HG02759 (cell line): ENCODE results near the gene TESPA1.
"Not testable (repeated sequence)": the region's sequence is repeated elsewhere in the genome, so short reads cannot be mapped to it uniquely, and the experiment has no call there.

Experiments
- ATAC-seq: cut with Tn5 transposase; IDR thresholded peaks from one replicate; pipeline ENCODE4 v1.9.1; 2021; ENCODE audit warnings: mild to moderate bottlenecking, moderate library complexity; ENCODE audit not compliant: unreplicated experiment

The TESPA1 gene

DNA sequence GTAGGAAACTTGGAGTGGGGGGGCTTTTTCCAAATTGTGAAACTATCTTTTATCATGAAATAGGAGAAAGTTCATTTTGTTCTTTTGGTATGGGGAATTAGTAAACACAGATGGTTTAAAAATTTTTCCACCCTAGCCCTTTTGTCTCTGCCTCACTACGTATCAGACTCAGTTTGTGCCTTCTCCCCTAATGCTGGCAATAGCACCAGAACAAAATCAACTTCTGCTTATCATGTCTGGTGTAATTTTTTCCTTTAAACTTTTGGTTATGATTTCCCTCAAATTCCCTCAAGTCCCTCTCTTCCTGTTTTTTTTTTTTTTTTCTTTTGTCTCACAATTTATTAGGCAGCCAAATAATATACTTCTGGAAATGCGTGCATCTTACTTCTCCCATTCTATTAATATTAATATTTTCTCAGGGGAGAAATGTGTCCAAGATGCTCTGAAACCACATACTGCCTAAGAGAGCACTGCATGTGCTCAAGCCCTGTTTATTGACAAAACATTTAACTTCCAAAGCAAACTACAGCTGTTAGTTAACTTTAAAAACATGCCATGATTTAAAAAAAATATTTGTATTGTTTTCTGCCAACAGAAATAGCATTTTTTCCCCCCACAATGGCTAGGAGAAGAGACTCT, 35.4 kb downstream of the TESPA1 start:
- no peak for ATAC-seq

DNA sequence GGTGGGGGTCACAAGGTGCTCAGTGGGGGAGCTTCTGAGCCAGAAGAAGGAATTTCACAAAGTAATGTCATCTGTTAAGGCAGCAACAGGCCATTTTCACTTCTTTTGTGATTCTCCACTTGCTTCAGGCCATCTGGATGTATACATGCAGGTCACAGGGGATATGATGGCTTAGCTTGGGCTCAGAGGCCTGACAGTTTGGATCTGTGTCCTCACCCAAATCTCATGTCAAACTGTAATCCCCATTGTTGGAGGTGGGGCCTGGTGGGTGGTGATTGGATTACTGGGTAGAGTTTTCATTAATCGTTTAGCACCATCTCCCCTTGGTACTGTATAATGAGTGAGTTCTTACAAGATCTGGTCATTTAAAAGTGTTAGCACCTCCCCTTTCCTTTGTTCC, 36.4 kb downstream of the TESPA1 start:
- ATAC-seq, result no peak

DNA sequence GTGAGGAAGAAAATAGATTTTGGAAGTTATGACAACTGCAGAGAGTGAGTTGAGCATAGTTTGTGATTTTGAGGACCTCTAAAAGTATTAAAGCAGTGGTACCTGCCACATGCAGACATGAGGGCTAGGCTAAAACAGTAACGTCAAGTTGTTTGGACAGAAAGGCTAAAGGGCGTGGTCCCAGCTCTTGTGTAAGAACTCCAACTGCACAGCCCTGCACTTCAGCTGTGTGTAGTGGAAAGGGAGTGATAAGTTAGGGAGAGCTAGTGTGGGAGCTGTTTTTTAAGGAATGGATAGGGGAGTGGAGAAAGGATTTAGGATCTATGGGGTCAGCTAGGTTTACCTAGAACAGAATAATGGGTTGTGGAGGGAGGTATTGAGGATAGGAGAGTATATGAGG, 39.5 kb downstream of the TESPA1 start:
- no peak for ATAC-seq

DNA sequence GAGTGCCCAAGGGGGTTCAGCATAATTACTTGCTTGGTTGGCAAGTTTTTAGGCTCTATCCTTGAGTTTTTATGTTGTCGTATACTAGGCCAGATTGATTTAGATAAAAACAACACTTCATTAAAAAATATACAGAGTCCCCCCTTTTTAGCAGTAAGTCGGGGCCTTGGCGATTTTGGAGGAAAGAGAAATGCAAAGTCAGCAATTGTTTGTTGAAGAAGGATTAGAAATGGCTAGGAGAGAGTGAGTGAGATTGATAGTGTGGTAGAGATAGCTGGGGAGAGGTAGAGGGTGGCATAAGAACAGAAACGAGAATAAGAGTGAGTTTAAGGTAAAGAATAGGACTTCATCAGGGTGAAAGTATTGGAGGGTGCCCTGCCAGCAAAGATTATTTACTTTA, 41.3 kb downstream of the TESPA1 start:
- not testable (repeated sequence) for ATAC-seq

DNA sequence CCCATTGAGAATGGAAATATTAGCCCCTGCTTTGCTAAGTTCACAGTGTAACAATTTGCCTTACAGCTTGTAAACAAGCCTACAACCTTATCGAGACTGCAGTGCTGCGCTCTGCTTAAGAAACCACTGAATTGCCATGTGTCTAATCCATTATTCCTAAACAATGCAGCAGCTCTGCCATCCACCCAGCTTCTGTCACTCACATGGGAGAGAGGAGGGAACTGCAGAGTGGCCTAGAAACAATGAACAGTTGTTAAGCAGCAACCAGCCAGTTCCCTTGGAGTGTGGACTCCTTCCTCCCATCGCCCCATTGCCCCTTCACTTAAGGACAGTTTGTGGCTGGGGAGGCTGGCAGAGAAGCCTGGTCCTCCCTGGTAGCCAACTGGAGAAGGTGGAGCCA, 42.9 kb downstream of the TESPA1 start:
- ATAC-seq, result no peak

DNA sequence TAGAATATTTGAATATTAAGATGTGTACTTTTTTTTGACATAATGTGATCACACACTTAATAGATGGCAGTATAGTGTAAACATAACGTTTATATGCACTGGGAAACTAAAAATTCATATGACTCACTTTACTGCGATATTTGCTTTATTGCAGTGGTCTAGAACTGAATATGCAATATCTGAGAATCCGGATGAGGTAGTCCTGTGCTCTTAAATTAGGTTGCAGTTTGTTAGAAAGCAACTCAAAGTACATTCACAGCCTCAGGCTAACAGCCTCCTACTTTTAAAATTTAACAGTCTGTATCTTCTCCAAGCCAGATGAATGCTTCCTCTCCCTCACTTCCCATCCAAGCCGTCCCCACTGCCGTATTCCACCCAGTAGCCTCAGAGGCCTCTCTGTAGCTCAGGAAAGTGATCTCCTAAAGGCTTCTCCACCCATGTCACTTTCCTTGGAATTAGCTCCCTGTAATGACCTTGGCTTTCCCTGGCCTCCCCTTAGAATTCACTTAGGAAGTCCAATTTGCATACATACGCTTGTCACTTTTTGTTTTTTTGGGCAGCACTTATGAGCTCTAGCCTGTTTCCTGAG, 43.7 kb downstream of the TESPA1 start:
- ATAC-seq, result no peak

DNA sequence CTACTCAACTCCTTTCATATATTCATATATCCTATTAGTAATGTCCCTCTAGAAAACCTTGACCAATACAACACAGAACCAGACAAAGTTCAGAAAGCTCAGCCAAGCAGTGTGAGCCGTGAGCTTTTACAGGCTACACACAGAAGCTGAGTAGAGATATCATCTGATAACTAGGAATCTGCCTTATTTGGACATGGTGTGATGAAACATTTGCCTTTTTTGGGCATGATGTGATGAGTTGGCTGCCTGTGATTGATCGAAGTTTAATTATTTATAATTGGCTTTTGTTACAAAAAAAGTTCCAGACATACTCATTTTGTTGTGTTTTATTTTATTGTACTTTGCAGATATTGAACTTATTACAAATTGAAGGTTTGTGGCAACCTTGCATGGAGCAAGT, 46.6 kb downstream of the TESPA1 start:
- no peak for ATAC-seq

DNA sequence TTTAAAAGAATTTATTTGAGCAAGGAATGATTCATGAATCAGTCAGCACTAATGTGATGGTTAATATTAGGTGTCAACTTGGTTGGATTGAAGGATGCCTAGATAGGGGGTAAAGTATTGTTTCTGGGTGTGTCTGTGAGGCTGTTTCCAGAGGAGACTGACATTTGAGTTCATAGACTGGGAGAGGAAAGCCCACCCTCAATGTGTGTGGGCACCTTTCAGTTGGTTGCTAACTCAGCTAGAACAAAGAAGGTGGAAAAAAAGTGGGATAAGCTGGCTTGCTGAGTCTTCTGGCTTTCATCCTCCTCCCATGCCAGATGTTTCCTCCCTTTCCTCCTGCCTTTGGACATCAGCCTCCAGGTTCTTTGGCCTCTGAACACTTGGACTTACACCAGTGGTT, 47.2 kb downstream of the TESPA1 start:
- ATAC-seq, result no peak

DNA sequence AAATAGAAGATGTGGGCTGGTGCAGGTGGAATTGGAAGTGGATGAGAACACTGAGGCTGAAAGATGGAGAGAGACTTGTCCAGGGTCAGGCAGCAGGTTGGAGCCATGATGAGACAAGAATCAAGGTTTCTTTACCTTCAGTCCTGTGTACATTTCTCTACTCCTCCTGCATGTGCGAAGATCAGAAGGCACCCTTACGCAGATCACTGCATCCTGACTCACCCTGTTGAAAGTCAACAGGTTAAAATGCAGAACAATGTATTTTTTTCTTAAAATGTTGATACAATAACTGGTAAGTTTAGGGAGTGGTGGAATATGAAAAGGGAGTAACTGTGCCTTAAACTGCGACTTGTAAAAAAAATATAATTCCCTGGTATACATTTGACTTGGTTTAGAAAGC, 47.8 kb downstream of the TESPA1 start:
- no peak for ATAC-seq

DNA sequence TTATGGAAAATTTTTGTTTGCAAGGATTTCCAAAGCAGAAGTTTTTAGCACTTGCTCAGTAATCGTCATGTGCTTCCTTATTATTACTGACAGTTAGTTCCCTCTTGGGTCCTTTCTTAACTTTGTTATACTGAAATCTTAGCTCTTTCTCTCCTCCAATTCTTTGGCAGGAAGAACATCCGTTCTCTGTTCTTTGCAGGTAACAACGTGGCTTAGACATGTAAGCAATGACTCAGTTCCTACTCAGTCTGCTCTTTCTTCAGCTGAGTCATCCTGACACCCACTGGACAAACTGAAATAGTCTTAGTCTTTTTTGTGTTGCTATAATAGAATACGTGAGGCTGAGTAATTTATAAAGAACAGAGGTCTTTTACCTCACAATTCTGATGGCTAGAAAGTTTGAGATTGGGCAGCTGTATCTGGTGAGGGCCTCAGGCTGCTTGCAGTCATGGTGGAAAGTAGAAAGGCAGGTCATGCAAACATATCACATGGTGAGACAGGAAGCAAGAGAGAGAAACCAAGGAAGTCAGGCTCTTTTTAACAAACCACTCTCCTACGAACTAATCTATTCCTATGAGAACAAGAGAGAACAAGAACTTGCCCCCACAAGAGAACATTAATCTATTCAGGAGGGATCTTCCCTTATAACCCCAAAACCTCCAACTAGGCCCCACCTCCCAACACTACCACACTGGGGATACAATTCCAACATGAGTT, 49.2 kb downstream of the TESPA1 start:
- peak; percentile 94 for ATAC-seq

DNA sequence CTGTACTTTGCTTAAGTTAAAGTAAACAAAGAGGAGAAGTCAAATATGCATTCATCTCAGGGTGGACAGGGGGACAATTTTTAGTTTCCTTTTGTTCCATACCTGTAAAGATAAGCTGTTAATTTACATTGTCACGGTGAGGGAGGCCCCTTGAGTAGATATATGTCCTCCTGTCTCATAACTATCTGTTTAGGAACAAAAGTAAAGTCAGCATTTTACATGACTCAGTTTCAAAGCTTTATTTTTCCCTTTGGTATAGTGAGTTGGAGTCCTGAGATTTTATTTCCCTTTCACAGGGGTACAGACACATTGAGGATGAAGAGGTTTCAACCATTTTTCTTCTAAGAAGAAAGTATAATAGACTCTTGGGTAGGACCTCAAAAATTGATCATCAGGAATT, 50.1 kb downstream of the TESPA1 start:
- no peak for ATAC-seq

DNA sequence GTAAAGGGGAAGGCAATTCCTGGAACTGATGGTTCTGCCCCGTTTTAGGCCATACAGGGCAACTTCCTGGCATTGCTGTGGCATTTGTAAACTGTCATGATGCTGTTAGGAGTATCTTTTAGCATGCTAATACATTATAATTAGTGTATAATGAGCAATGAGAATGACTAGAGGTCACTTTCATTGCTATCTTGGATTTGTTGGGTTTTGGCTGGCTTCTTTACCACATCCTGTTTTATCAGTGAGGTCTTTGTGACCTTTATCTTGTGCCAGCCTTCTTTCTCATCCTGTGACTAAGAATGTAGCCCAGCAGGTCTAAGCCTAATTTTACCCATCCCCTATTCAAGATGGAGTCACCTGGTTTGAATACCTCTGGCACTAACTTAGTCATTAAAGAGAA, 51.2 kb downstream of the TESPA1 start:
- ATAC-seq, result no peak

DNA sequence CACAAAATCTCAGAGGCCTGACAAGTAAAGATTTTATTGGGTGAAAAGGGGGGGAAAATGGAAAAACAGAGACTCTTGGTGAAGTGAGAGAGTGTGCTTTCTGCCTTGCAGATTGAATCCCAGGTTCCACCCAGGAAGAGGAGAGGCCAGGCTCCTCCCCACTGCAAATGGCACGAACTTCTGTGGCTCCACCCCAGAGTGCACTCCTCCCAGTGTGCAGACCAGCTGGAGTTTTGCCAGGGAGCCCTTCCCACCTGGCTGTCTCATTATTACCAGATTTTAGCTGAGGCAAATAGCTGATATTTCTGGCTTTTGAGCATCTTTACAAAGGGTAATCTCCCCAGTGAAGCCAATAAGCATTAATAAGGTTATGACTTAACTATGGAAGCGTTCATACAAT, 51.9 kb downstream of the TESPA1 start:
- no peak for ATAC-seq

DNA sequence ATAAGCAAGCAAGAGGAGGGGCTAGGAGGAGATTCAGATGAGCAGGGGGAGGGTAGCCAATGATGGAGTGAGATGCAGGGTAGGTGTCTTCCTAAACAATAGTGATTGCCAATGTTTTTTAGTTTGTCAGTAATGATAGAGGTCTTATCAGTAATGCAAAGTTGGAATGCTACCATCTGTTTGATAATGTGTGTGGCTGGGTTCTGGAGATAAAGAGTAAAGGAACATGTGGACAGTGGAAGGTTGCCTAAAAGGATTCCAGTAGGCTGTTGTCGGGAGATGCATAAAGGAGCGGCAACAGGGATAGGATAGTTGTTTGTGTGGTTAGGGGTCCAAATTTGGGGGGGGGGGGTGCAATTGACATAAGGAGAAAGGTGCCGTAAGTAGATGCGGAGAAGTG, 52.5 kb downstream of the TESPA1 start:
- no peak for ATAC-seq

DNA sequence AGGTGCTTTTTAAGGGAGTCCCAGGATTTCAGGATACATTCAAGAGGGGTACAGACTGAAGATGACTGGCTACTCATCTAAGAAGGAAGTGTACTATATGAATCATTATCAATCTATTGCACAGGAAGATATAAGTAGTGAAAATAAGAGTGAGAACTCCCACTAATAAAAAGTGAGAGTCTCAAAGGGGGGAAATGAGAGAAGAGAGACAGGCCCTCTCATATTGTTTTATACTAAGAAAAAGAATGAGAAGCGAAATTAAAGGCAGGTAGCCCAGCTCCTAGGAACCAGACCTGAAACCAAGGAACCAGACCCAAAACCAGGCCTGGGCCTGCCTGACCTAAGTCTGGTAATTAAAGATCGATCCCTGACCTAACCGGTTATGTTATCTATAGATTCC, 54.6 kb downstream of the TESPA1 start:
- no peak for ATAC-seq

DNA sequence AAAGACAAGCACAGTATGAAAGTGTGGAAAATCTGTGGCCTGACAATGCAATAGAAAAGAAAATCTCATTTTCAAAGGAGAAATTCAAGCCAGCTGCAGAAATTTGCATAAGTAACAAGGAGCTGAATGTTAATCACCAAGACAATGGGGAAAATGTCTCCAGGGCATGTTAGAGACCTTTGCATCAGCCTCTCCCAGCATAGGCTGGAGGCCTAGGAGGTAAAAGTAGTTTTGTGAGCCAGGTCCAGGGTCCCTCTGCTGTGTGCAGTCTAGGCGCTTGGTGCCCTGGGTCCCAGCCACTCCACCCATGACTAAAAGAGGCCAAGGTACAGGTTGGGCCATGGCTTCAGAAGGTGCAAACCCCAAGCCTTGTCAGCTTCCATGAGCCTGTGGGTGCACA, 58.3 kb downstream of the TESPA1 start:
- ATAC-seq, result no peak

DNA sequence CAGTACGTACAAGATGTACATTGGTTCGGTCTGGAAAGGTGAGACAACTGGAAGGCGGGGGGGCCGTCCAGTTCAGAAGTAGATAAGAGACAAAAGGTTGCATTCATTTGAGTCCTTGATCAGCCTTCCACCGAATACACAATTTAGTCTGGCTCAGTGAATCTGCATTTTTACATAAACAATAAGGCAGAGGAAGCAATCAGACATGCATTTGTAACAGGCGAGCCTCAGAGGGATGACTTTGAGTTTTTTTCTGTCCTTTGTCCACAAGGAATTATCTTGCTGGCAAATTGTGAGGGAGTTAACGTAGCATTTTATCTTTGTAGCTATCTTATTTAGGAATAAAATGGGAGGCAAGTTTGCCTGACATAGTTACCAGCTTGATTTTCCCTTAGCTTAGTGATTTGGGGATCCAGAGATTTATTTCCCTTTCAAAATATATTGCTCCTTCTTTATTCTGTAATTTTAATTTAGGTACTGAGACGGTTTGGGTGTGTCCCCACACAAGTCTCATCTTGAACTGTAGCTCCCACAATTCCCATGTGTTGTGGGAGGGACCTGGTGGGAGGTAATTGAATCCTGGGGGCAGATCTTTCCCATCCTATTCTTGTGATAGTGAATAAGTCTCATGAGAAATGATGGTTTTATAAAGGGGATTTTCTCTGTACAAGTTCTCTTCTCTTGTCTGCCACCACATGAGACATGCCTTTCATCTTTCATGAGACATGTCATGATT, 59.4 kb downstream of the TESPA1 start:
- ATAC-seq, result no peak

DNA sequence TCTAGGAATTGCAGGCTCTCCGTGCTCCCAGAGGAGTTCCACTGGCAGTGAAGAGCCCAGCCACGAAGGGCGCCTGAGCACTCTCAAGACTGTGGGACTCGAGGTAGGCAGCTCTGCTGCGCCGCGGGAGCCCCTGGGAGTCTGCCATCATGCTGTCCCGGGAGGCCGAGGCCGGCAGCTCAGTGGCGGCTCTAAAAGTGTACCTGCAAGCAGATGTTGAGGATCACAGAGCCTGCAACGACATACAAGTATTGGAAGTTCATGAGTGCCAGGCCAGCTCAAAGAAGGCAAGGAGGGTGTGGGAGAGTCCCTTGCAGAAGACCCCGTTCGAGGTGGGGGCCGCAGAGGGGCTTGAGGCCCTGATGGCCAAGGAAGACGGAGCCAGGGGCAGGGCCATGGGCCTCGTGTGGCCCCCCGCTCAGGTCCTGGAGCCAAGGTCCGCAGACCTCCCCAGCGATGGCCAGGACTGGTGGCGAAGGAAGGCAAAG, 67.5 kb downstream of the TESPA1 start:
- no peak for ATAC-seq
